ENCODE data around the gene SYT12.

DNA sequence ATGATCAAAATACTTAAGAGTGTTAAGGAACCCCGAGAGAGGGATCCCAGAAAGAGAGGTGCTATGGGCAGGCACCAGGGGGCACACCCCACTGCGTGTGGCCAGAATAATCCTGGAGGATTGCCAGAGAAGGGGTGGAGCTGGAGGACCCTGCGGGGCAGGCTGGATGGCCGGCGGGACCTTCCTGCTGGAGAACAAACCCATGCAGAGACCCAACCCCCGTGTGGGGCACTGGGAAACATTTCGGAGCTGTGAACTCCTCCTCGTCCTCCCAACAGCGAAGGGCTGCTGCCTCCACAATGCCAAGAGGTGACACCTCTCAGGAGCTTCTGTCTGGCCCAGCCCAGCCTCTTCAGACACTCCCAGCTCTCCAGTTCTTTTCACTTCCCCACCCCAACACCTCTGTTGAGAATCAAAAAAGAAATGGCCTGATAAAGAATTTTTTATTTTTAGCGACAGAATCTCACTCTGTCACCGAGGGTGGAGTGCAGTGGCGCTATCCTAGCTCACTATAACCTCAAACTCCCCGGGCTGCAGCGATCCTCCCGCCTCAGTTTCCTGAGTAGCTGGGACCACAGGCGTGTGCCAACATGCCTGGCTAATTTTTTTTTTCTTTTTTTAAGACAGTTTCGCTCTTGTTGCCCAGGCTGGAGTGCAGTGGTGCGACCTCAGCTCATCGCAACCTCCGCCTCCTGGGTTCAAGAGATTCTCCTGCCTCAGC, 59.3 kb downstream of the SYT12 start:
- no peak for TF ChIP-seq CTCF (conservative IDR thresholded peaks at IDR 0.05; ENCODE audit: low read length)
- no peak for TF ChIP-seq EZH2phosphoT487 (IDR thresholded peaks at IDR 0.05; ENCODE audit: borderline replicate concordance, low read depth, low read length)

All from OCI-LY7 (cell line).